Measurements from ENCODE around the gene SFMBT1.

SFMBT1 gene

DNA sequence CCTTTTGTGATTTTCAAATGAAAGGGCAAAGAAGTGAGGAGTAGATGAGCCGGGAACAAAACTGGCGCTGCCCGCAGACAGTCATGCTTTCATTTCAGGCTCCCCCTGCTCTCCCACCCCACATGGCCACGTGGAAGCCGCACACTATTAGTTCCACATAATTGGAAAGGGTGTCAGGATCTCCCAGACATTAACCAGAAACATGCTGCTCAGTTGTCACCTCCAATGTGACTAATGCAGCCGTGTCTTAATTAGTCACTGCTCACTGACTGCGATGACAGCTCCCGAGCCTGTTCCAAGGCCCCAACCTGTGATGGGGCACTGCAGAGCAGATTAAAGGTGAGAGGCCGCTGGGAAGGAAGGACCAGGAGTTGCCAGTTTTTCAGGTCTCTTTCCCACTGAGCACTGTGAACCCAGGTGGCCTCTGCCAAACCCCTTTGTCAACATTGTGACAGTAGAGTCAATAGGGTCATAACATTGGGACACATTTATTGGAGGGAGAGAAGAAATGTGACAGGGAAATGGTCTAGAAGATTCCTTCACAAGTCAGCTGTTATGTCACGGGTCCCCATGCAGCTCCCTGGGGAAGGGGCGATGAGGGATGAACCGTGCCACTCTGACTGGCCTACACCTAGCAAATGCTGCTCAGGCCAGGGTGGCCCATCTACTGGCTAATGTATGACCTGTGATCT, 38.6 kb upstream of the SFMBT1 start:
- H3K9ac ChIP-seq (ENCODE audit: low read depth, low read length, poor library complexity, severe bottlenecking), result no peak overlapping the region

GRCh38 chr3:53083949-53084309, 38.1 kb upstream of the SFMBT1 start:
- H3K9me3 ChIP-seq (ENCODE audit: insufficient read depth, low read depth, low read length), result no peaks in the 10 kb centered on the region
- no peaks in the 10 kb centered on the region for H3K4me1 ChIP-seq (ENCODE audit: insufficient read depth, low read length, poor library complexity, severe bottlenecking)
- TF ChIP-seq EZH2phosphoT487 (IDR thresholded peaks at IDR 0.05; ENCODE audit: borderline replicate concordance), result no peak
- TF ChIP-seq, protein P1, sequence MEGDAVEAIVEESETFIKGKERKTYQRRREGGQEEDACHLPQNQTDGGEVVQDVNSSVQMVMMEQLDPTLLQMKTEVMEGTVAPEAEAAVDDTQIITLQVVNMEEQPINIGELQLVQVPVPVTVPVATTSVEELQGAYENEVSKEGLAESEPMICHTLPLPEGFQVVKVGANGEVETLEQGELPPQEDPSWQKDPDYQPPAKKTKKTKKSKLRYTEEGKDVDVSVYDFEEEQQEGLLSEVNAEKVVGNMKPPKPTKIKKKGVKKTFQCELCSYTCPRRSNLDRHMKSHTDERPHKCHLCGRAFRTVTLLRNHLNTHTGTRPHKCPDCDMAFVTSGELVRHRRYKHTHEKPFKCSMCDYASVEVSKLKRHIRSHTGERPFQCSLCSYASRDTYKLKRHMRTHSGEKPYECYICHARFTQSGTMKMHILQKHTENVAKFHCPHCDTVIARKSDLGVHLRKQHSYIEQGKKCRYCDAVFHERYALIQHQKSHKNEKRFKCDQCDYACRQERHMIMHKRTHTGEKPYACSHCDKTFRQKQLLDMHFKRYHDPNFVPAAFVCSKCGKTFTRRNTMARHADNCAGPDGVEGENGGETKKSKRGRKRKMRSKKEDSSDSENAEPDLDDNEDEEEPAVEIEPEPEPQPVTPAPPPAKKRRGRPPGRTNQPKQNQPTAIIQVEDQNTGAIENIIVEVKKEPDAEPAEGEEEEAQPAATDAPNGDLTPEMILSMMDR (conservative IDR thresholded peaks at IDR 0.05; ENCODE audit: low read length), result no peak
- no peaks in the 10 kb centered on the region for H3K9me2 ChIP-seq (replicated peaks; ENCODE audit: low read depth, low read length)
- no peak overlapping the region for H2AFZ ChIP-seq (ENCODE audit: low read length)
- no peak overlapping the region for H3K4me2 ChIP-seq (ENCODE audit: low read depth, low read length, poor library complexity, severe bottlenecking)
- no peaks in the 10 kb centered on the region for H3K27me3 ChIP-seq (ENCODE audit: insufficient read depth, low read length, poor library complexity, severe bottlenecking)
- no peaks in the 10 kb centered on the region for H3F3A ChIP-seq (ENCODE audit: low read depth)
- no peak overlapping the region for H3K4me3 ChIP-seq (ENCODE audit: low read length, poor library complexity, severe bottlenecking)
- H3K36me3 ChIP-seq (ENCODE audit: insufficient read depth, low read length), result no peaks in the 10 kb centered on the region
- no peaks in the 10 kb centered on the region for H4K20me1 ChIP-seq (ENCODE audit: insufficient read depth, low read length, poor library complexity, severe bottlenecking)
- no peak overlapping the region for H3K9ac ChIP-seq (ENCODE audit: low read depth, low read length, poor library complexity, severe bottlenecking)
- no peaks in the 10 kb centered on the region for H3K79me2 ChIP-seq (ENCODE audit: insufficient read depth, low read length)

More for the DNA sequence above, 38.6 kb upstream of the SFMBT1 start:
- Histone ChIP-seq H3K36me3 (ENCODE audit: insufficient read depth, low read length) (peaks cover 3% of the 10 kb centered on the region; the same call in 1 of the 2 replicates), H3F3A (ENCODE audit: low read depth) (no peaks in the 10 kb centered on the region), H3K4me3 (ENCODE audit: low read length, poor library complexity, severe bottlenecking) (no peak overlapping the region), H2AFZ (ENCODE audit: low read length) (no peak overlapping the region), H3K4me1 (ENCODE audit: insufficient read depth, low read length, poor library complexity, severe bottlenecking) (no peaks in the 10 kb centered on the region), H3K4me2 (ENCODE audit: low read depth, low read length, poor library complexity, severe bottlenecking) (no peak overlapping the region), H3K9me2 (replicated peaks; ENCODE audit: low read depth, low read length) (no peaks in the 10 kb centered on the region), H3K9me3 (ENCODE audit: insufficient read depth, low read depth, low read length) (no peaks in the 10 kb centered on the region), H3K27me3 (ENCODE audit: insufficient read depth, low read length, poor library complexity, severe bottlenecking) (no peaks in the 10 kb centered on the region), H4K20me1 (ENCODE audit: insufficient read depth, low read length, poor library complexity, severe bottlenecking) (no peaks in the 10 kb centered on the region), H3K79me2 (ENCODE audit: insufficient read depth, low read length) (no peaks in the 10 kb centered on the region)
- no peak for TF ChIP-seq EZH2phosphoT487 (IDR thresholded peaks at IDR 0.05; ENCODE audit: borderline replicate concordance)
- TF ChIP-seq, protein P1 (conservative IDR thresholded peaks at IDR 0.05; ENCODE audit: low read length), result no peak

- H3K36me3 ChIP-seq (ENCODE audit: insufficient read depth, low read length), result no peaks in the 10 kb centered on the region
- H3K4me3 ChIP-seq (ENCODE audit: low read length, poor library complexity, severe bottlenecking), result no peak overlapping the region
- H3K27me3 ChIP-seq (ENCODE audit: insufficient read depth, low read length, poor library complexity, severe bottlenecking), result no peaks in the 10 kb centered on the region
- no peak overlapping the region for H2AFZ ChIP-seq (ENCODE audit: low read length)
- TF ChIP-seq, protein P1 (conservative IDR thresholded peaks at IDR 0.05; ENCODE audit: low read length), result no peak
- TF ChIP-seq EZH2phosphoT487 (IDR thresholded peaks at IDR 0.05; ENCODE audit: borderline replicate concordance), result no peak
- H4K20me1 ChIP-seq (ENCODE audit: insufficient read depth, low read length, poor library complexity, severe bottlenecking), result no peaks in the 10 kb centered on the region
- H3K4me2 ChIP-seq (ENCODE audit: low read depth, low read length, poor library complexity, severe bottlenecking), result no peak overlapping the region
- no peaks in the 10 kb centered on the region for H3K79me2 ChIP-seq (ENCODE audit: insufficient read depth, low read length)
- H3K9me2 ChIP-seq (replicated peaks; ENCODE audit: low read depth, low read length), result no peaks in the 10 kb centered on the region
- no peaks in the 10 kb centered on the region for H3F3A ChIP-seq (ENCODE audit: low read depth)
- no peaks in the 10 kb centered on the region for H3K9me3 ChIP-seq (ENCODE audit: insufficient read depth, low read depth, low read length)
- no peaks in the 10 kb centered on the region for H3K4me1 ChIP-seq (ENCODE audit: insufficient read depth, low read length, poor library complexity, severe bottlenecking)
- no peak overlapping the region for H3K9ac ChIP-seq (ENCODE audit: low read depth, low read length, poor library complexity, severe bottlenecking)
Observed at GRCh38 chr3:53083521-53083920, 37.6 kb upstream of the SFMBT1 start.
